Activated CD8-positive, alpha-beta memory T cell treated with anti-CD3 and anti-CD28 coated beads, Interleukin-2, amount 10 ng/mL, durations not matched to agents 7 days and 5 days (primary cell): ENCODE measurements around the gene DUSP16. TPM values are rescaled to one million over a fixed set of nuclear protein-coding genes. Genes with fewer than 3 reads are reported as not detected.

Experiments
- ATAC-seq: fragments of 150-1000 bp; cut with Tn5 transposase; one replicate; pipeline ENCODE4 v1.10.0; 2021; ENCODE audit warnings: moderate library complexity
- CTCF ChIA-PET: fragments of 350-600 bp; sonication (Branson Sonifier 250); formaldehyde crosslinking; loops from one replicate; lab custom pipeline; 2021; ENCODE audit warnings: antibody characterized with exemption; lab: Charles Lee
- DNase-seq: peaks from one replicate; pipeline ENCODE4 v3.0.0-alpha.2; 2020
- H3K27ac Mint-ChIP-seq: one replicate; pipeline ENCODE4 v1.8.0; 2021; ENCODE audit warnings: mild to moderate bottlenecking, mixed read lengths
- H3K27me3 Mint-ChIP-seq: one replicate; pipeline ENCODE4 v1.8.0; 2021; ENCODE audit warnings: mixed read lengths
- H3K36me3 Mint-ChIP-seq: one replicate; pipeline ENCODE4 v1.8.0; 2021; ENCODE audit warnings: mild to moderate bottlenecking, mixed read lengths
- H3K4me1 Mint-ChIP-seq: one replicate; pipeline ENCODE4 v1.8.0; 2021; ENCODE audit warnings: mixed read lengths
- H3K4me3 Mint-ChIP-seq: one replicate; pipeline ENCODE4 v1.8.0; 2021; ENCODE audit warnings: mild to moderate bottlenecking, moderate library complexity, mixed read lengths
- H3K9me3 Mint-ChIP-seq: one replicate; pipeline ENCODE4 v1.8.0; 2022; ENCODE audit warnings: low read depth, mixed read lengths
- total RNA-seq, 2 experiments: library from RNA; stranded (reverse); gene quantifications; one replicate each; pipeline ENCODE4 v1.2.3, GENCODE V29; 2021

The DUSP16 gene
- total RNA-seq, 2 experiments from 2014 or later = 43.0 to 69.0 TPM

DNA sequence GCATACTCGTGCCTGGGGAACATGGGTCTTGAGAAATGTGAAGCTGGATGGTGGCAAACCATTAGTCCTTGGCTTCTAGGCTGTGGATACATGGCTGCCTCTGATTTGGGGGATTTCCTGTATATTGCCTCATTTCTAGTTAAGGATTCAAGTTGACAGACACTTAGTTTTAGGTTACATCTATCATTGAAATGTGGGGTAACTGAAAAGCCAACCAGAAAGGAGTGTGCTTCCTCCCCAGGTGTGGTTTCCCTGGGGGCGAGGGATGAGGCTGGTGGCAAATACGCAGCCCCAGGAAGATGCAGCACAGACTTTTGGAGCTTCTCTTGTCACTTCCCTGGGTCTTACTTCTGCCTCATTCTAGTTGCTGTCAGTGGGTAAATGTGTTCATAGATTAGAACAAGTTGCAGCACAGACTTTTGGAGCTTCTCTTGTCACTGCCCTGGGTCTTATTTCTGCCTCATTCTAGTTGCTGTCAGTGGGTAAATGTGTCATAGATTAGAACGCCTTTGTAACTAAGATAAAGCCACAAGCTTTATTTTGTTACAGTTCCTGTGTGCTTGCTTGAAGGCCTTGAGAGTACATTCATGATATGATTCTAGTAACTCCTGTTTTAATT is 120.7 kb downstream of the DUSP16 start:
- H3K4me3 Mint-ChIP-seq = peak overlapping the region; percentile 54
- H3K36me3 Mint-ChIP-seq = peaks cover 31% of the 10 kb centered on the region
- ATAC-seq (peak; percentile 71), DNase-seq (peak; percentile 86)
- peak overlapping the region; percentile 100 for H3K27ac Mint-ChIP-seq
- no peaks in the 10 kb centered on the region for H3K27me3 Mint-ChIP-seq
- CTCF ChIA-PET = interaction anchor here (0.8 to 8.4 kb wide), 15 partner anchors 14 to 897 kb away, joined by 3 to 65 read pairs (median 5); partner anchors contain the start of gene BORCS5
- H3K9me3 Mint-ChIP-seq = peaks cover 4% of the 10 kb centered on the region
- peaks cover 85% of the 10 kb centered on the region for H3K4me1 Mint-ChIP-seq

DNA sequence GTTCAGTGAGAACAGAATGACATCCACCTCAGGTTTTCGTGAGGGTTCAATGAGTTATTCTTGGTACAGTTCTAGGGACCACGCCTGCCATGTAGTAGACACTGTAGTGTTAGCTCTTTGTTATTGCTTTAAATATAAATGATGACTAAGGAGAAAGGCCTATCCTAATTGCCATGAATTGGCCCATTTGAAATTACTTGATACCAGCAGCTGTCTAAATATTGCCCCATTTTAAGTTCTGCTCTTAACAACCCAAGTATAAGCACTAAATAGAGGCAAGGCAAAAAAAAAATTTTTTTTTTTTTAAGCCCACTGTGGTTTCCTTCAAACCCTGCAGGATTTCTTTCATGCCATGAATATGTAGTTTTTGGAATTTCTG is 121.2 kb downstream of the DUSP16 start:
- H3K27ac Mint-ChIP-seq = peak overlapping the region; percentile 100
- CTCF ChIA-PET = interaction anchor here (0.8 to 8.4 kb wide), 15 partner anchors 11 to 896 kb away, joined by 3 to 65 read pairs (median 5); partner anchors contain the start of gene BORCS5
- peak overlapping the region; percentile 54 for H3K4me3 Mint-ChIP-seq
- H3K36me3 Mint-ChIP-seq = peaks cover 34% of the 10 kb centered on the region
- H3K4me1 Mint-ChIP-seq = peaks cover 80% of the 10 kb centered on the region
- H3K27me3 Mint-ChIP-seq = no peaks in the 10 kb centered on the region
- ATAC-seq (no peak), DNase-seq (no peak)
- H3K9me3 Mint-ChIP-seq = peaks cover 5% of the 10 kb centered on the region

DNA sequence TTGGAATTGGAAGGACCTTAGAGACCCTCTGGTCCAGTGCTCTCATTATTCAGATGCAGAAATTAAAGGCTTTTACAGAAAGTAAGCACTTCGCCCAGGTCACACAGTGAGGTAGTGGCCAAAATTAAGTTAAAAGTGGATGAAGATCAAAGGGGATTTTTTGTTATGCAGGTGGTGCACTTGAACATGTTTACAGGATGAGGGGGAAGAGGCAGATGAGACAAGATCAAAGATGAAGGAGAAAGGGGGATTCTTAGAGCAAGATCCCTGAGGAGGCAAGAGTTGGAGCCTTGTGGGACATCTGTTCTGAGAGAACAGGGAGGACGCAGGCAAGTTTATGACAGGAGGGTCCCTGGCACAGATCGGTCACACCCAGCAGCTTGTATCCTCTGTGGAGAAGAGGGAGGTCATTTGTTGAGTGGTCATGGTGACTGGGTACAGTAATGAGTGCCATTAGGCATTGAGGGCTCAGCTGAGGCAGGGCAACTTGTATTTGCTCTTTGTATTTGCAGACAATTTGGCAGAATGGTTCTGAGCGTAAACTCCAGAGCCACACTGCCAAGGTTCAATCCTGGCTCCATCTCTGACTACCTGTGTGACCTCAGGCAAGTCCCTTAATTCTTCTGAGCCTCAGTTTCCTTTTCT is 121.8 kb downstream of the DUSP16 start:
- peaks cover 39% of the 10 kb centered on the region for H3K36me3 Mint-ChIP-seq
- peaks cover 80% of the 10 kb centered on the region for H3K4me1 Mint-ChIP-seq
- ATAC-seq (no peak), DNase-seq (no peak)
- CTCF ChIA-PET = interaction anchor here (0.7 to 8.4 kb wide), 13 partner anchors 11 to 296 kb away, joined by 3 to 65 read pairs (median 6); partner anchors contain the start of gene BORCS5
- H3K27ac Mint-ChIP-seq = peak overlapping the region; percentile 100
- peak overlapping the region; percentile 1 for H3K4me3 Mint-ChIP-seq
- peaks cover 5% of the 10 kb centered on the region for H3K9me3 Mint-ChIP-seq
- no peaks in the 10 kb centered on the region for H3K27me3 Mint-ChIP-seq

DNA sequence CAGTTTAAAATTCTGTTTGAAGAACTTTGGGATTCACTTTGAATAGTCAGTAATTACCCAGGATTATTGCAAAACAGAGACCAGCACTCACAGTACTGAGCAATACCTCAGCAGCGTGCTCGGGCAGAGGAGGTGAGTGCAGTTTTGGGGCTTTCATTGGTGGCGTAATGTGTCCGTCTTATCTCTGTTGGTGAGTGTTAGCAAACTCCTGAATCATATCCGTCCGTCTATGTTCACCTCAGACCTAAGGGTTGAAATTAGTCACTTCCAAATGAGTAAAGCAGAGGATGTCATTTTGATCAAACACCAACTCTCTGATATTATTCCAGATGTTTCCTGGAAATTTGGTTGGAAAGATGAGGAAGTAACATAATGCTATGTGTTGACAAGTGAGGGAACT is 123.0 kb downstream of the DUSP16 start:
- peaks cover 83% of the 10 kb centered on the region for H3K4me1 Mint-ChIP-seq
- peaks cover 44% of the 10 kb centered on the region for H3K36me3 Mint-ChIP-seq
- peak overlapping the region; percentile 100 for H3K27ac Mint-ChIP-seq
- CTCF ChIA-PET = interaction anchor here (1.0 to 8.4 kb wide), 6 partner anchors 17 to 64 kb away, joined by 3 to 65 read pairs (median 5); no protein-coding TSS in a partner anchor
- H3K4me3 Mint-ChIP-seq = peak overlapping the region; percentile 1
- peaks cover 5% of the 10 kb centered on the region for H3K9me3 Mint-ChIP-seq
- ATAC-seq (peak; percentile 80), DNase-seq (peak; percentile 91)
- no peaks in the 10 kb centered on the region for H3K27me3 Mint-ChIP-seq

DNA sequence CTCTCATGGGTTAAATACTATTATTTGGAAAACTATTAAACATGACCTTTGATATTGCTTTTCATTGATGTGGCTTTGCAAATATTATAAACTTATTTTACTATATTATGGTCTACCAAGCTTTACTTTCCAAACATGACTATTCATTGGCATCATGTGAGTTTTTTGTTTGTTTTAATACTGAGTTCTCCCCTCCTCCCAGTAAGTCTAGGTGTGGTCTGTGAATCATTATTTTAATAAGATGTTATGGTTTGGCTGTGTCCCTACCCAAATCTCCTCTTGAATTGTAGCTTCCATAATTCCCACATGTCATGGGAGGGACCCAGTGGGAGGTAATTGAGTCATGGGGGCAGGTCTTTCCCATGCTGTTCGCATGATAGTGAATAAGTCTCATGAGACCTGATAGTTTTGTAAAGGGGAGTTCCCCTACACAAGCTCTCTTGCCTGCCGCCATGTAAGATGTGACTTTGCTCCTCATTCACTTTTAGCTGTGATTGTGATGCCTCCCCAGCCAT is 125.8 kb downstream of the DUSP16 start:
- no peak overlapping the region for H3K27ac Mint-ChIP-seq
- H3K9me3 Mint-ChIP-seq = peaks cover 5% of the 10 kb centered on the region
- CTCF ChIA-PET = interaction anchor here (1.3 to 4.2 kb wide), 3 partner anchors 19 to 52 kb away, joined by 3 to 14 read pairs (median 4); no protein-coding TSS in a partner anchor
- no peaks in the 10 kb centered on the region for H3K27me3 Mint-ChIP-seq
- peaks cover 41% of the 10 kb centered on the region for H3K36me3 Mint-ChIP-seq
- H3K4me3 Mint-ChIP-seq = no peak overlapping the region
- no peak for DNase-seq
- H3K4me1 Mint-ChIP-seq = peaks cover 80% of the 10 kb centered on the region
- ATAC-seq = no peak

DNA sequence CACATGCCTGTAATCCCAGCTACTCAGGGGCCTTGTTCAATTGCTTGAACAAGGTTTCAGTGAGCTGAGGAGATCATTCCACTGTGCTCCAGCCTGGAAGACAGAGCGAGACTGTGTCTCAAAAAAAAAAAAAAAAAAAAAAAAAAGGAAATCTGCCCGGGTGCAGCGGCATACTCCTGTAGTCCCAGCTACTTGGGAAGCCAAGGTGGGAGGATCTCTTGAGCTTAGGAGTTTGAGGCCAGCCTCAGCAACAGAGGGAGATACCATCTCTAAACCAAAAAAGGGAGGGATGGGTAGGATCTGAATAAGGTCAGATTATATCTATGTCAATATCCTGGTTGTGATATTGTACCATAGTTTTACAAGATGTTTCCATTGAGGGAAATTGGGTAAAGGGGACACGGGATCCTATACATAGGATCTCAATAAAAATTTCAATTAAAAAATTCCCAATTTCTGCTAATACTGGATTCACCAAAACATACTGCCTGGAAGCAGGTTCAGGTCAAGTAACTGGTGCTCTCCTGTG is 129.4 kb downstream of the DUSP16 start:
- H3K27me3 Mint-ChIP-seq = no peaks in the 10 kb centered on the region
- H3K9me3 Mint-ChIP-seq = peaks cover 5% of the 10 kb centered on the region
- ATAC-seq (peak; percentile 7), DNase-seq (no peak)
- peak overlapping the region; percentile 58 for H3K27ac Mint-ChIP-seq
- peaks cover 75% of the 10 kb centered on the region for H3K4me1 Mint-ChIP-seq
- CTCF ChIA-PET = interaction anchor here (0.6 to 2.1 kb wide), 3 partner anchors 57 to 235 kb away, joined by 3 to 8 read pairs (median 5); no protein-coding TSS in a partner anchor
- peaks cover 33% of the 10 kb centered on the region for H3K36me3 Mint-ChIP-seq
- no peak overlapping the region for H3K4me3 Mint-ChIP-seq

DNA sequence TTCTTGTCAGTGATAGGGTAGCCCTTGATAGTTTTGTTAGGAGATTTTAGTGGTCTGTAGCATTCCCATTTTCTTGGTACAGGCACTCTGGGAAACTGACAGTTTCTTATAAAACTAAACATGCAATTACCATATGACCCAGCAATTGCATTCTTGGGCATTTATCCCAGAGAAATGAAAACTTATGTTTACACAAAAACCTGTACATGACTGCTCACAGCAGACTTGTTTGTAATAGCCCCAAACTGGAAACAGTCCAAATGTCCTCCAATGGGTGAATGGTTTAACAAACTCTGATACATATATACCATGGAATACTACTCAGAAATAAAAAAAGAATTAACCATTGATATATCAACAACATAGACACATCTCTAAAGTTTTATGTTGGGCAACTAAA is 130.3 kb downstream of the DUSP16 start:
- CTCF ChIA-PET = interaction anchor here (0.6 to 2.1 kb wide), 2 partner anchors 56 to 235 kb away, joined by 3 to 8 read pairs; no protein-coding TSS in a partner anchor
- no peak for ATAC-seq
- Mint-ChIP-seq H3K4me1 (peaks cover 75% of the 10 kb centered on the region), H3K27me3 (no peaks in the 10 kb centered on the region), H3K27ac (peak overlapping the region; percentile 84), H3K36me3 (peaks cover 27% of the 10 kb centered on the region), H3K4me3 (peak overlapping the region; percentile 24), H3K9me3 (peaks cover 5% of the 10 kb centered on the region)
- no peak for DNase-seq

DNA sequence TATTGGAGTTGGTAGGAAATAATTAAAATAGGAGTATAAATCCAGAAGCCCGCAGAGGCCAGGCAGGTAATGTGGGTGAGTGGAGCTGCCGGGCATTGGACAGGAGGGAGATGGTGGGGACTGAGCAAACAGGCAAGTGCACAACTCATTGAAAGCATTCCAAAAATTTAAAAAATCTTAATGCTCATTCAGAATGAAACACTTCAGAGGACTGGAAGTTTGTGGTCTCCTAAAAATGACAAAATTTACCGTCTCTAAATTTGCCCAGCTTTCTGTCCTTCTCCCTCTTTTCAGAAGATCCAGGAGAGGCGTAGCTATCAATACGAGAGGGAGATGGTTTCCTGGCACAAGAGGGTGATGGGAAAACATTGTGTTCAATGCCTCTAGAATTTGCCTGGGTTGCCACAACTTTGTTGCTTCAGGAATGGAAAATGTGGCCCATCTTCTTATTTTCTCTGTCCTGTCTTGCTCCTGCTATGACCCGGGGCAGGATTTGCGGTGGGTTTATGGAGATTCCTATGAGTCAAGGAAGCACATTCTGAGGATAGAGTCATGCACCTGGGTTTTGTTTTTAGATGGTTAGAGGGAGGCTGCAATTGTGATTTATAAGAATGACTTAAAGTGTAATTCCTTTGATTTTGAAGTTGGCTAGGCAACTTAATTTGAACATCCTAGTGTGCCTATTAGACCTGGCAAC is 133.6 kb downstream of the DUSP16 start:
- DNase-seq (no peak), ATAC-seq (no peak)
- H3K4me1 Mint-ChIP-seq = peaks cover 78% of the 10 kb centered on the region
- H3K27ac Mint-ChIP-seq = peak overlapping the region; percentile 51
- H3K9me3 Mint-ChIP-seq = peaks cover 5% of the 10 kb centered on the region
- CTCF ChIA-PET = interaction anchor here (1.6 to 1.8 kb wide), 2 partner anchors 12 to 49 kb away, joined by 4 to 5 read pairs; no protein-coding TSS in a partner anchor
- H3K27me3 Mint-ChIP-seq = no peaks in the 10 kb centered on the region
- H3K36me3 Mint-ChIP-seq = peaks cover 29% of the 10 kb centered on the region
- no peak overlapping the region for H3K4me3 Mint-ChIP-seq

DNA sequence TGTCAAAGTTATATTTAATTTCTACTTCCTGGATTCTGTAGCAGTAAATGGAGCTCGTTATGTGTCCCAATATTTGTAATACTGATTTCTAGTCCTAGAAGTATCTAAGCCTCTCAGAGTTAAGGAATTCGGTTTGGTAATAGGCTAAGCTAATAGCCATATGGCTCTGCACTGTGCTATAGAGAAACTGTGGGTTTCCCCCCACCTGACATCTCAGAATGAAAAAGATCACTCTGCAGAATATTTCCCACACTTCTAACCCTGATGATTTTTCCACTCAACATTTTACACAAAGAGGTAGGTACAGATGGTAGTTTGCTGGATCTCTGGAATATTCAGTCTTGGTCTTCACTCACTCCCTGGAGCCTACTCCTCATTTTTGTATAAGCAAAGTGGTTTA is 134.6 kb downstream of the DUSP16 start:
- CTCF ChIA-PET = interaction anchor here (1.0 kb wide), 1 partner anchor 21 kb away, joined by 3 read pairs; no protein-coding TSS in a partner anchor
- peaks cover 37% of the 10 kb centered on the region for H3K36me3 Mint-ChIP-seq
- no peaks in the 10 kb centered on the region for H3K27me3 Mint-ChIP-seq
- no peak overlapping the region for H3K4me3 Mint-ChIP-seq
- peaks cover 7% of the 10 kb centered on the region for H3K9me3 Mint-ChIP-seq
- ATAC-seq = no peak
- H3K4me1 Mint-ChIP-seq = peaks cover 71% of the 10 kb centered on the region
- DNase-seq = no peak
- no peak overlapping the region for H3K27ac Mint-ChIP-seq

DNA sequence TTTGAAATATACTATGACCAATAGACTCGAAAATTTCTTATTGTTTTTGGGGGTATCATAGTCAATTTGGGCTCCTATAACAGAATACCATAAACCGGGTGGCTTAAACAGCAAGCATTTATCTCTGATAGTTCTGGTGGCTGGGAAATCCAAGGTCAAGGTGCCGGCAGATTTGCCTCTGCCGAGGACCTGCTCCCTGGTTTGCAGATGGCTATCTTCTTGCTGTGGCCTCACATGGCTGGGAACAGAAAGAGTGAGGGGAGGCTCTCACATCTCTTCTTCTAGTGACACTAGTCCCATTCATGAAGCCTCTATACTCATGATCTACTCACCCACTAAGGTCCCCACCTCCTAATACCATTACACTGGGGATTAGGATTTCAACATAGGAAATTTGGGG is 135.1 kb downstream of the DUSP16 start:
- Mint-ChIP-seq H3K36me3 (peaks cover 38% of the 10 kb centered on the region), H3K9me3 (peaks cover 7% of the 10 kb centered on the region), H3K4me1 (peaks cover 67% of the 10 kb centered on the region), H3K27me3 (no peaks in the 10 kb centered on the region), H3K27ac (no peak overlapping the region), H3K4me3 (no peak overlapping the region)
- ATAC-seq (no peak), DNase-seq (no peak)
- CTCF ChIA-PET = interaction anchor here (1.0 kb wide), 1 partner anchor 21 kb away, joined by 3 read pairs; no protein-coding TSS in a partner anchor

DNA sequence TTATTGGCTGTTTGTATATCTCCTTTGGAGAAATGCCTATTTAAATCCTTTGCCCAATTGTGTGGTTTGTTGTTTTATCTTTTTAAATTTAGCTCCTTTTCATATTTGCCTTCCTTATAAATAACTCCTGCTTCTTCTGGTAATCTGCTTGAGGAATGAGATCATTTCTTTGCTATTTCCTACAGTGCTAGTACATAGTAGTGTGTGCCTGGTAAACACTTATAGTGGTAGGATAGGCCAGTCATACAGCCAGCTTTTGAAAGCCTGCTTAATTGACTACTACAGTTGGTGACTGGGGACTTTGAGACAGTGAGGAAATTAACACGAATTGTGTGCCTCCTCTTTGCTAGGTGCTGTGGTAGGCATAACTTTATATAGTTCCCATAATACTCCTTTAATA is 137.0 kb downstream of the DUSP16 start:
- Mint-ChIP-seq H3K36me3 (peaks cover 48% of the 10 kb centered on the region), H3K9me3 (peaks cover 12% of the 10 kb centered on the region), H3K4me1 (peaks cover 48% of the 10 kb centered on the region), H3K27ac (no peak overlapping the region), H3K27me3 (no peaks in the 10 kb centered on the region), H3K4me3 (no peak overlapping the region)
- CTCF ChIA-PET = interaction anchor here (1.2 to 1.4 kb wide), 3 partner anchors 16 to 40 kb away, joined by 3 to 5 read pairs (median 3); no protein-coding TSS in a partner anchor
- peak; percentile 66 for ATAC-seq
- DNase-seq = no peak

DNA sequence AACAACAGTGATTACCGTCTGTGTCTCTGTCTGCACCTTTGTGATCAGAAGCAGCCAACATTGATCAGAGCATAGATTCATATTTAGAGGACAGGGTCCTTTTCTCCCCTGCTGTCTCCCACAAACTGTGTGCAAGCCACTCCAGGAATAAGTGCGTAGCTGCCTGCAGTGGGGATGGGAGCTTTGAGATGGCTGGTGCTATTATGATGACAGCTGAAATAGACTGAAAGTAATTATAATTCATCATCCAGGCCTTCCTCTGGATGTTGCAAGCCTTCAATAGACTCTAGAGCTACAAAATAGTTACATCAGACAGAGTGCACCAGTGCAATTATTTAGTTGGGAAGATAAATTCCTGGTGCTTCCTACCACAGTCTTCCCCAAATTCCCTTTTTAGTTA is 137.7 kb downstream of the DUSP16 start:
- Mint-ChIP-seq H3K27ac (no peak overlapping the region), H3K4me1 (peaks cover 46% of the 10 kb centered on the region), H3K4me3 (no peak overlapping the region), H3K36me3 (peaks cover 52% of the 10 kb centered on the region), H3K27me3 (no peaks in the 10 kb centered on the region), H3K9me3 (peaks cover 12% of the 10 kb centered on the region)
- no peak for DNase-seq
- CTCF ChIA-PET = interaction anchor here (1.2 to 1.4 kb wide), 3 partner anchors 17 to 40 kb away, joined by 3 to 5 read pairs (median 3); no protein-coding TSS in a partner anchor
- ATAC-seq = no peak
